Measurements from ENCODE around the gene SORCS2.

SORCS2 gene

DNA sequence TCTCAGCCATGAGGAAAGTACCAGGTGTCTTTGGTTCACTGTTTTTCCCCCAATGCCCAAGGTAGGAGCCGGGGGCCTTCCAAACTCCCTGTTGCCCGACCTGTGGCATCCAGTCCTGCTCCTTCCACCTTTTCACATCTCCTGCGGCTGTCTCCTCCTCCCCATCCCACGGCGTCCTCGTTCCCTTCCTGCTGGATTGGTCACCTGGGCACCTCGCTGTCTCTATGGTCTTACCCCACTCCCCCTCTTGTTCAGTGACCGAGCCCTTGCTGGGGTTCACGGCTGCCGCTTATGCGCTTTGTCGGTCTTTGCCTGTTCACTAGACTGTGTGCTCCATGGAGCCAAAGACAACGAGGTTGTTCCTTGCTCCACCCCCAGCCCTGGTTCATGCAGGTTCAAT is 431.1 kb downstream of the SORCS2 start:
- DNase-seq (ENCODE audit: low read depth in 1 of 2, low spot score in 1 of 2) = no peak
- TF ChIP-seq JUND (IDR thresholded peaks at IDR 0.05; ENCODE audit: low read depth) = no peak
- in situ Hi-C loops (cut with HindIII; ENCODE audit: low pct_unique_long_range_greater_than_20kb, low sequenced_read_pairs) = no loop called here

DNA sequence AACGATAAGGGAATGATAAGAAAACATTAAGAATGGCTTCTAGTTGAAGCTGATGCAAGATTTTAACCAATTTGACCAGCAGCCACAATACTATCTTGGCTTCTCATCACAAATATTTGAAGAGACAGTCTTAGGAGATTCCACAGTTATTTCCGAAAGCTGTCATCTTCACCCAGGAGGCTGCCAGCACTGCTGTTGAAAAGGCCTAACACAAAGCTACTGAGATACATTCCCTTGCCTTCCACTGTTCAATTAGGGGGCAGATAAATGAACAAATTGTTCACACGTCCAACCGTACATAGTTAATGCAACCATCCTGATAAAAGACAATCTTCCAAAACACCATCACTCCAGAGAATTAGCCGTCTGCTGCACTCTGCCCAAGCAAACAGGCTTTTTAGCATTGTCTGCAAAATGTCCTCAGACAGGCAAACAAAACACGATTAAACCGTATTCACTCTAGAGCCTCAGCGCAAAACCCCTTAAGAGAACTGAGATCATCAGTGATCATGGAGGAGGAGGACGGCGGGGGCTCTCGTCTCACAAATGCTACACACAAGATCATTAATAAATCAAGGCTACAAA is 432.1 kb downstream of the SORCS2 start:
- no peak for TF ChIP-seq JUND (IDR thresholded peaks at IDR 0.05; ENCODE audit: low read depth)
- in situ Hi-C loops (cut with HindIII; ENCODE audit: low pct_unique_long_range_greater_than_20kb, low sequenced_read_pairs) = no loop called here
- DNase-seq (ENCODE audit: low read depth in 1 of 2, low spot score in 1 of 2) = no peak

DNA sequence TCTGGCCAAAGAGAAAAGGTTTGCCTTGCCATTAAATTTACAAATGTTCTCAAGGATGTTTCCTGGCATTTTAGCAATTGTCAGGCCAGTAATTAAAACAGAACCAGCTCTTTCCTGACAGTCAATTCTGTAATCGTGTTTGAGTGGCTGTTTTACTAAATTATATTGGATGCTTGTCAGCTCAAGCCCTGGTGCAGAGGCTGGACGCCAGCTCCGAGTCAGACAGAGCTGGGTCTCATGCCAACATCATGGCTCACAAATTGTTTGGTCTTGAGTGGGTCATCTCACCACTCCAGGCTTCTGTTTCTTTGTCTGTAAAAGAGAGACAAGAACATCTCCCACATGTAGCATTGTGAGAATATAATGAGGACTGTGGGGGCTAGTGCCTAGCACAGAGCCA is 432.7 kb downstream of the SORCS2 start:
- DNase-seq (ENCODE audit: low read depth in 1 of 2, low spot score in 1 of 2) = no peak
- TF ChIP-seq JUND (IDR thresholded peaks at IDR 0.05; ENCODE audit: low read depth) = no peak
- in situ Hi-C loops (cut with HindIII; ENCODE audit: low pct_unique_long_range_greater_than_20kb, low sequenced_read_pairs) = no loop called here

DNA sequence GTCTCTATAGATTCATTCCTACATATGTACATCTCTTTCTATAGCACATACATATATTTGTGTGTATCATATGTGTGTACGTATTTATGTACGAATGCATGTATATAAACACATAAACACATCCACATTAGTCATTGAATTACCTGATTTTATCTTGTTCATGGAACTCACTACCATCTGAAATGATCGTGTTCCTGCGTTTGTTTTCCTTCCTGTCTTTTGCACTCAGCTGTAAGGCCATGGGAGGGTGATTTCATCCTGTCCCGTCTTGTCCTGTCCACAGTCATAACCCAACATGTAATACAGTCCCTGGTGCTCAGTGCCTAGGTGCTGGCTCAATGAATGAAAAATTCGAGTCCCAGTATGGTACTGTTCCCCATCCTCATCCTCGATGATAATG is 434.2 kb downstream of the SORCS2 start:
- in situ Hi-C loops (cut with HindIII; ENCODE audit: low pct_unique_long_range_greater_than_20kb, low sequenced_read_pairs) = no loop called here
- no peak for DNase-seq (ENCODE audit: low read depth in 1 of 2, low spot score in 1 of 2)
- no peak for TF ChIP-seq JUND (IDR thresholded peaks at IDR 0.05; ENCODE audit: low read depth)

DNA sequence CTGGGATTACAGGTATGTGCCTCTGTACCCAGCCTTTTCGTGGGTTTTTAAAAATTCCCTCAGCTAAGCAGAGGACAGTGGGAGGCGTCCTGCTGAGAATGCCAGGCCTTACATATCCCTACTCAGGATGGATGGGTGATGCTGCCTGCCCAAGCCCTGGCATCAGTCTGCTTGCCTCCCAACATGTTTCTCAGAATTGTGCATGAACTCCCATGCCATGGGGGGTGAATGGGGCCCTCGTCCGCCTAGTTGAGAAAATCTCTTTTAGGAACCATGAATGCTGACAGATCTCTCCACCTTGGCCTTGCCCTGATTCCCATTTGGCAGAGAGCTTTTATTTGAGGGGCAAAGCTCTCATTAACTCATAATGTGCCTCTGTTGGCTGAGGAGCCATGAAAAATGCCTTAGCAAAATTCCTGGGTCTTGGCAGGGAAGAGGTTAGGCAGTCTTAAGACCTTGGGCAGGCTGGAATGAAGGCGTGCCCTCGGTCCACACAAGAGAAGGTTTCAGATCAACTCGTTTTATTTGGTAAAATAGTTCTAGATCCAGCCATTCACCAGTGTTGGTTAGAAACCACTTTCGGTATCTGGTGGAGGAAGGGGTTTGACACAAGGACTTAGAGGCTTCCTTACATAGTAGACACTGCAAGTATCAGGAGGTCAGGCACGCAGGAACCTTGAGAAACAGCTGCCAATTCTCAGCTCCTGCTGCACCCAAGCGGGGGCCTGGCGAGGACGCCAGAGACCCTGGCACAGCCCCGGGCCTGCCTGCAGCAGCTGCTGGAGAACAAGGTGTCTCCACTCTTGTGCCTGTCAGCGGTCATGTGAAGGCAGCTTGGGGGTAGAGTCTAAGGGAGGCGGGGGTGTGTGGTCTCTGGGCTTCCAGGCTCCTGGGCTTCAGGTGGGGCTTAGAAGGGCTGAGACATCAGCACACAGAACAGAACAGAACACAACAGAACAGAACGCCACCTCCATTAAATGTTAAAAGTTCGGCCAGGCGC is 435.2 kb downstream of the SORCS2 start:
- no peak for TF ChIP-seq JUND (IDR thresholded peaks at IDR 0.05; ENCODE audit: low read depth)
- no peak for DNase-seq (ENCODE audit: low read depth in 1 of 2, low spot score in 1 of 2)
- in situ Hi-C loops (cut with HindIII; ENCODE audit: low pct_unique_long_range_greater_than_20kb, low sequenced_read_pairs) = no loop called here

DNA sequence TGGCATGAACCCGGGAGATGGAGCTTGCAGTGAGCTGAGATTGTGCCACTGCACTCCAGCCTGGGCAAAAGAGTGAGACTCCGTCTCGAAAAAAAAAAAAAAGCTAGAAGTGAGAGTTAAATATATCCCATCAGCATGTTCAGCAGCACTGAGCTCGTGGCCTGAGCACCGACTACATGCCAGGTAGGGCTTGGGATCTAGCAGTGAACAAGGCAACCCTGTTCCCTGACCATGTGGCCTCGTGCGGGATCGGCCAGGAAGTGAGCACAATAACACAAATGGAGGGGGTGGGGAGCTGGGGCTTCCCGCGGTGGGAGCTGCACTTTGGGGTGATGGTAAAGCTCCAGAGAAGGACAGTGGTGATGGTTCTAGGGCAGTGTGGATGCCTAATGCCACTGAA is 436.1 kb downstream of the SORCS2 start:
- TF ChIP-seq JUND (IDR thresholded peaks at IDR 0.05; ENCODE audit: low read depth) = no peak
- no peak for DNase-seq (ENCODE audit: low read depth in 1 of 2, low spot score in 1 of 2)
- in situ Hi-C loops (cut with HindIII; ENCODE audit: low pct_unique_long_range_greater_than_20kb, low sequenced_read_pairs) = no loop called here

DNA sequence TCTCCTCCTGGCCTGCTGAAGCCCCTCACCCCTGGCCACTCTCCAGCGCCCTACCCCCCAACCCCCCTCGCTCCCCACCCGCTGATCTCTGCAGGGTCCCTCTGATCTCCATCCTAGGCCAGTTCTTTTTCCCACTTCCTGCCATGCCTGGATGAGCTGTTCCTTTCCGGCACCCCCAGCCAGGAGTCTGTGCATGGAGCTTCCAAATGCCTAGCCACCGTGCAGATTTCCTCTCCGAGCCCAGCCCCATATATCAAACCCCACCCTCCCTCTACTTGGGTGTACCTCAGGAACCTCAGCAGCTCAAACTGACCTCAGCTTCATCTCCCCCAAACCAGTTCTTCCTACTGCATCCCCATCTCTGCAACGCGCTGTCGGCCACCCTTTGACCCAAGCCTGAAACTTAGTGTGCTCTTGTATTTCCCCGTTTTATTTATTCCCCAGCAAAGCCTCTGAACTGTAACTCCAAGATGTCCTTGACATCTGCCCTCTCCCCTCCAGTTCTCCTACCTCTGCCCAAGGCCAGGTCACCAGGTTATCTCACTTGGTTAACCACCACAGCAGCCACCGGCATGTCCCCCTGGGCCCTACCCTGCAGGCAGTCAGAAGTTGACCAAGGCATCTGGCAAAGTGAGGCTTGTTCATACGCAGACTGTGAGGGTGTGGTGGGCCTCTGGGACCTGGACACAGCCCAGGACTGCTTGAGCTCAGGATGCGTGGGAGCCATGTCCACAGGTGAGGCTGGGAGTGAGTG is 437.3 kb downstream of the SORCS2 start:
- no peak for DNase-seq (ENCODE audit: low read depth in 1 of 2, low spot score in 1 of 2)
- no peak for TF ChIP-seq JUND (IDR thresholded peaks at IDR 0.05; ENCODE audit: low read depth)
- in situ Hi-C loops (cut with HindIII; ENCODE audit: low pct_unique_long_range_greater_than_20kb, low sequenced_read_pairs) = no loop called here

DNA sequence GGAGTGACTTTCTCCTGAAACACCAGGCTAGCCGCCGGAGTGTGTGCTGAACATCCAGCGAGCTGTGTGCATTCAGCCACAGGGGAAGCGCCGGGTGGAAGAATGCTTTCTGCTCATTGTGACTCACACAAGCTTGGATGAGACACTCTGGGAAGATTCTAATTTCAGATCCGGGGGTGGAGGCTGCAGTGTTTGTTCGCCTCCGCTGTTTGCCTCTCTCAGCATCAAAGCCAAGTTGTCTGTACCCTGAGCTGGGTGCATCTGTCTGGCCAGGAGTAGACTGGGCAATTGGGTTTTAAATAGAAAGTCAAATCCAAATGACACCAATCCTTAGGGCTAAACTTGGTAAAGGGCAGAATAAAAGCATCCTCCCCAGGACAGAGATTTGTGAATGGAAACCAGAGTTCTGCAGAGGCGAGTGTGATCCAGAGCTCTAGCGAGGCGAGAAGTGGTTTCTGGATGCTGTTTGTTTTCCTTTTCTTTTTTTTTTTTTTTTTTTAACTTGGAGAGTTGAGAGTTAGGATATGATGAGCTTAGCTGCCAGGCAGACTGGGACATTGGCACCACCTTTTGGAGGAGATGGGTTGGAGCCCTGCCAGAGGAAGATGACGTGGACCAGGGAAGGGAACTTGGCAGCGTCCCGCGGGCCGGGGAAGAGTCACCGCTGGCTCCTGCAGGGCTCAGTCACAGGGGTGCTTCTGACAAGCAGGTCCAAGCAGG is 438.4 kb downstream of the SORCS2 start:
- TF ChIP-seq JUND (IDR thresholded peaks at IDR 0.05; ENCODE audit: low read depth) = no peak
- in situ Hi-C loops (cut with HindIII; ENCODE audit: low pct_unique_long_range_greater_than_20kb, low sequenced_read_pairs) = no loop called here
- no peak for DNase-seq (ENCODE audit: low read depth in 1 of 2, low spot score in 1 of 2)

DNA sequence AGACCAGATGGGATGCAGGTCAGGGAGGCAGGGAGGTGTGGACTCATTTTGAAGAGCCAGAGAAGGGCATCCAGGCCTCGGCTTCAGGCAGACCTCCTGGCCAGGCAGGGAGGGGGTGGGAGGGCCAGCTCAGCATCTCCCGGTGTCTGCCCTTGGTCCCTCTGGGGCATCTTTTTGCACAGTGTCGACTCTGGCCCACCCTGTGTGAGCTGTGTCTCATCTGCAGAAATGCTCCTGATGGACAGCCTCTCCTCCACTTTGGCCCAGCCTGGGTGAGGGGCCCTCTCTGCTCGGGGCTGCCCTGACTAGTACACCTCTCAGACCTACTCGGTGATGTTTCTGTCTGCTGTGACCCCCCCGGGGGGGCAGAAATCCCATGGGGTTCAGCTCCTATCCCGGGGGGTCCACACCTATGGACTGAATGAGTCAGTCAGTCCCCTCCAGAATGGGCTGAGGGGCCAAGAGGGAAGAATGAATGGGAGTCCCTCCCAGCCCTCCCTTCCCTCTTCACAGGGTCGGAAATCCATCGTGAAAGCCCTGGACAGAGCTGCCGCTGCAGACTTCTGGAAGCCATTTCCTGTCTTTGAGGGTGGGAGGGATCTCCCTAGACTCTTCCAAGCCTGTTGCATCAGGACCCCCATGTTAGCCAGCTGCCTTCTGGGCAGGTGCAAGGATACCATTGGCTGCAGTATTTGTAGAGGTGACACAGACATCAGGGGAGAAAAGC is 439.1 kb downstream of the SORCS2 start:
- in situ Hi-C loops (cut with HindIII; ENCODE audit: low pct_unique_long_range_greater_than_20kb, low sequenced_read_pairs) = no loop called here
- TF ChIP-seq JUND (IDR thresholded peaks at IDR 0.05; ENCODE audit: low read depth) = no peak
- no peak for DNase-seq (ENCODE audit: low read depth in 1 of 2, low spot score in 1 of 2)

DNA sequence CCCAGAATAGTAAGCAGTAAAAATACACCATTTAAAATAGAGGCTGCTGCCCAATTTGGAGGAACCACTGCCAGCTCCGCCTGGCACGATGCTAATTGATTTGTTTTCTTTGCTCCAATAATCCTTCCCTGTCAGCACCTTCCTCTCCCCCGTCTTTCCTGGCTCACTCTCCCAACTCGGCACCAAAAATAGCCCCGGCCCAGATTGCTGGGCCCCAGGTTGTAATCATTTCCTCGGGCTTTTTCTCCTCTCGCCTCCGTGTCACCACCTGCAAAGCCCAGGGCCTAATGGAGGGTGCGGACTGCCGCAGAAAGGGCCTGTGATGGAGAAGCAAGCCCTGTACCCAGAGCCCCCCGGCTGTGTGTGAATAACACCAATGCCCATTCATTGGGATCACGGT is 440.0 kb downstream of the SORCS2 start:
- DNase-seq (ENCODE audit: low read depth in 1 of 2, low spot score in 1 of 2) = no peak
- no peak for TF ChIP-seq JUND (IDR thresholded peaks at IDR 0.05; ENCODE audit: low read depth)
- in situ Hi-C loops (cut with HindIII; ENCODE audit: low pct_unique_long_range_greater_than_20kb, low sequenced_read_pairs) = no loop called here

DNA sequence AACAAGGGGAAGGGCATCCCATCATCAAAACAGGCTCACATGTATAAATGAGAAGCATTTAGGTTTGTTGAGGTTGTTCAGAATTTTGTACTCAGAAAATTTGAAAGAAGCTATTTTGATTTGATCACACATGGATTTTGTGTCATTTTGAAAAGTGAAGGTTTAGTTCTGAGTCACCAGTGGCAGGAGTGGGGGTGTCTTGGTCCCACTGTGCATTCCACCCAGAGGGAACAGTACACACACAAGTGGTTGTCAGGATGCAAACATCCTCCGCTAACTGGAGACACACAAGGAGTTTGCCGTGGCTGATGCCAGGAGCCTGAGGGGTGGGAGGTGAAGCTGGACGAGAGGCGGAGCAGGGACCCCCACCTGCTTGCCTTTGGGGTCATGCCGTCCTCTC is 440.6 kb downstream of the SORCS2 start:
- DNase-seq (ENCODE audit: low read depth in 1 of 2, low spot score in 1 of 2) = no peak
- no peak for TF ChIP-seq JUND (IDR thresholded peaks at IDR 0.05; ENCODE audit: low read depth)
- in situ Hi-C loops (cut with HindIII; ENCODE audit: low pct_unique_long_range_greater_than_20kb, low sequenced_read_pairs) = no loop called here

Data from T47D (cell line).